Loucy (cell line): ENCODE data around the gene DISP1.

Source experiments
- H2AFZ ChIP-seq: fragments of 200-600 bp; sonication (generic); 2 replicates; pipeline ENCODE4 v1.6.0; 2016; ENCODE audit warnings: antibody characterized with exemption, mild to moderate bottlenecking, low read length, moderate library complexity
- H3F3A ChIP-seq: fragments of 200-600 bp; 2 replicates; pipeline ENCODE4 v1.6.0; 2016; ENCODE audit warnings: antibody characterized with exemption, low read depth, mild to moderate bottlenecking
- H3K27me3 ChIP-seq: fragments of 200-600 bp; sonication (generic); 2 replicates; pipeline ENCODE4 v1.6.1; 2014; ENCODE audit warnings: low read length, mild to moderate bottlenecking; ENCODE audit not compliant: insufficient read depth, poor library complexity, severe bottlenecking
- H3K36me3 ChIP-seq: fragments of 200-600 bp; sonication (generic); 2 replicates; pipeline ENCODE4 v1.6.1; 2016; ENCODE audit warnings: low read length; ENCODE audit not compliant: insufficient read depth
- H3K4me1 ChIP-seq: fragments of 200-600 bp; sonication (generic); 2 replicates; pipeline ENCODE4 v1.5.1; 2014; ENCODE audit warnings: low read length, mild to moderate bottlenecking; ENCODE audit not compliant: insufficient read depth, poor library complexity, severe bottlenecking
- H3K4me2 ChIP-seq: fragments of 200-600 bp; sonication (generic); 2 replicates; pipeline ENCODE4 v1.6.0; 2014; ENCODE audit warnings: antibody characterized with exemption, low read length, low read depth, mild to moderate bottlenecking; ENCODE audit not compliant: poor library complexity, severe bottlenecking
- H3K4me3 ChIP-seq: fragments of 200-600 bp; sonication (generic); 2 replicates; pipeline ENCODE4 v1.5.1; 2014; ENCODE audit warnings: low read length, mild to moderate bottlenecking, mixed read lengths; ENCODE audit not compliant: poor library complexity, severe bottlenecking
- H3K79me2 ChIP-seq: fragments of 200-600 bp; sonication (generic); 2 replicates; pipeline ENCODE4 v1.6.1; 2014; ENCODE audit warnings: low read length; ENCODE audit not compliant: insufficient read depth
- H3K9ac ChIP-seq: fragments of 200-600 bp; sonication (generic); 2 replicates; pipeline ENCODE4 v1.6.0; 2014; ENCODE audit warnings: mild to moderate bottlenecking, low read depth, low read length, moderate library complexity; ENCODE audit not compliant: poor library complexity, severe bottlenecking
- H3K9me2 ChIP-seq: fragments of 200-600 bp; sonication (generic); replicated peaks from 2 replicates; pipeline ENCODE4 v1.6.1; 2016; ENCODE audit warnings: low read depth, low read length, mixed read lengths
- H3K9me3 ChIP-seq: fragments of 200-600 bp; sonication (generic); 2 replicates; pipeline ENCODE4 v1.6.1; 2014; ENCODE audit warnings: mild to moderate bottlenecking, antibody characterized with exemption, low read length, low read depth; ENCODE audit not compliant: insufficient read depth
- H4K20me1 ChIP-seq: fragments of 200-600 bp; sonication (generic); 2 replicates; pipeline ENCODE4 v1.6.0; 2014; ENCODE audit warnings: antibody characterized with exemption, low read length, mild to moderate bottlenecking; ENCODE audit not compliant: insufficient read depth, poor library complexity, severe bottlenecking
- EZH2phosphoT487 ChIP-seq: fragments of 200-600 bp; IDR thresholded peaks from 2 replicates; pipeline ENCODE4 v1.6.1; 2018; ENCODE audit warnings: antibody characterized with exemption, mild to moderate bottlenecking, moderate library complexity, borderline replicate concordance
- TF ChIP-seq, protein P1 (sequence below): fragments of 200-600 bp; sonication (generic); conservative IDR thresholded peaks from 2 replicates; pipeline ENCODE4 v1.5.1; 2014; ENCODE audit warnings: mild to moderate bottlenecking, antibody characterized with exemption, low read length

Gene DISP1

DNA sequence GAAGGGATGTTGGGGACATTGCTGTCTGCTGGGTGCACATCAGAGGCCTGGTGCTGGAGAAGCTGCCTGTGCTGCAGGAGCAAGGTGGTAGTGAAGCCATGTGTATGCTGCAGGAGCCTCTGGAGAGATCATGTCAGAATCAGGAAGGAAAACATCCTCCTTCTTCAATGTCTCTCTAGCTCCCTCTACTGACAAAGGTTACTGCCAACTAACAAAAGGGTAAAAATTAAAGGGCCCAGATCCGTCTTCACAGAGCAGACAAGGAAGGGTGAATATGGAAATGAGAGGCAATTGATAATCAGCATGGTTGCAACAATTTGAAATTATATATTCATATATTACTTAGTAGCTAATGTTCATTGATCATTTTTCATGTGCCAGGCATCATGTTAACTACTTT lies 45.7 kb upstream of the DISP1 start:
- Histone ChIP-seq H3K4me1 (no peaks in the 10 kb centered on the region), H3K79me2 (no peaks in the 10 kb centered on the region), H4K20me1 (no peaks in the 10 kb centered on the region), H3K9ac (no peak overlapping the region), H2AFZ (no peak overlapping the region), H3K4me3 (no peak overlapping the region), H3K9me3 (peaks cover 13% of the 10 kb centered on the region), H3K4me2 (no peak overlapping the region), H3K36me3 (no peaks in the 10 kb centered on the region), H3K27me3 (no peaks in the 10 kb centered on the region), H3F3A (no peaks in the 10 kb centered on the region), H3K9me2 (no peaks in the 10 kb centered on the region)
- no peak for TF ChIP-seq EZH2phosphoT487
- TF ChIP-seq, protein P1, sequence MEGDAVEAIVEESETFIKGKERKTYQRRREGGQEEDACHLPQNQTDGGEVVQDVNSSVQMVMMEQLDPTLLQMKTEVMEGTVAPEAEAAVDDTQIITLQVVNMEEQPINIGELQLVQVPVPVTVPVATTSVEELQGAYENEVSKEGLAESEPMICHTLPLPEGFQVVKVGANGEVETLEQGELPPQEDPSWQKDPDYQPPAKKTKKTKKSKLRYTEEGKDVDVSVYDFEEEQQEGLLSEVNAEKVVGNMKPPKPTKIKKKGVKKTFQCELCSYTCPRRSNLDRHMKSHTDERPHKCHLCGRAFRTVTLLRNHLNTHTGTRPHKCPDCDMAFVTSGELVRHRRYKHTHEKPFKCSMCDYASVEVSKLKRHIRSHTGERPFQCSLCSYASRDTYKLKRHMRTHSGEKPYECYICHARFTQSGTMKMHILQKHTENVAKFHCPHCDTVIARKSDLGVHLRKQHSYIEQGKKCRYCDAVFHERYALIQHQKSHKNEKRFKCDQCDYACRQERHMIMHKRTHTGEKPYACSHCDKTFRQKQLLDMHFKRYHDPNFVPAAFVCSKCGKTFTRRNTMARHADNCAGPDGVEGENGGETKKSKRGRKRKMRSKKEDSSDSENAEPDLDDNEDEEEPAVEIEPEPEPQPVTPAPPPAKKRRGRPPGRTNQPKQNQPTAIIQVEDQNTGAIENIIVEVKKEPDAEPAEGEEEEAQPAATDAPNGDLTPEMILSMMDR = peak; percentile 43

DNA sequence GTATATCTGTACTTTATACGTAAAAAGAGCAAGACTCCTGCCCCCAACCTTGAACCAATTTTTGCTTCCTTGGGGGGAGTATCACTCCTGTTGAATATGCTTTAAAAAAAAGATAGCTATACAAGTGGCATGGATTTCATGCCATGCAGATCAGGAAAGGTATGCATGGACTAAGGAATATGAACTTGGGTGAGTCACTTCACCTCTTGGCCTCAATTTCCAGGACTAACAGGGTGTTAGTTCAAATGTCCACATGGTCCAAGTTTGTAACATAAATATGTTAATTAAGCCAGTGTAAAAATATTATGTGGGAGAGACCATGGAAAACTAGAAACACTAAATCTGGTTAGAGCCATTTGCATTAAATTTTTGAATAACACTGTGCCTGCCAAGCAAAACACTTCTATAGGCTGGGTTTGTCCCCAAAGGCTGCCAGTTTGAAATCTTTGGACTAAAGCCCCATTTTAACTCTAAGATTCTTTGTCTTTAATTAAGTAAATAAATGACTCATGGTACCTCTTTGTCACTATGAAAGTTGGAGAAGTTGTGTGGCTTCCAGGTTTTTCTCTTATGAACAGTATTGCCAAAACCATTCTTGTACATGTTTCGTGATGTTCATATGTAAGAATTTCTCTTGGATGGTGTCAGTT lies 44.7 kb upstream of the DISP1 start:
- Histone ChIP-seq H3K4me3 (no peak overlapping the region), H3K9ac (no peak overlapping the region), H2AFZ (no peak overlapping the region), H3K27me3 (no peaks in the 10 kb centered on the region), H3K9me2 (no peaks in the 10 kb centered on the region), H4K20me1 (no peaks in the 10 kb centered on the region), H3K9me3 (peaks cover 13% of the 10 kb centered on the region), H3F3A (no peaks in the 10 kb centered on the region), H3K36me3 (no peaks in the 10 kb centered on the region), H3K4me1 (no peaks in the 10 kb centered on the region), H3K4me2 (no peak overlapping the region), H3K79me2 (no peaks in the 10 kb centered on the region)
- TF ChIP-seq, protein P1 = no peak
- no peak for TF ChIP-seq EZH2phosphoT487

DNA sequence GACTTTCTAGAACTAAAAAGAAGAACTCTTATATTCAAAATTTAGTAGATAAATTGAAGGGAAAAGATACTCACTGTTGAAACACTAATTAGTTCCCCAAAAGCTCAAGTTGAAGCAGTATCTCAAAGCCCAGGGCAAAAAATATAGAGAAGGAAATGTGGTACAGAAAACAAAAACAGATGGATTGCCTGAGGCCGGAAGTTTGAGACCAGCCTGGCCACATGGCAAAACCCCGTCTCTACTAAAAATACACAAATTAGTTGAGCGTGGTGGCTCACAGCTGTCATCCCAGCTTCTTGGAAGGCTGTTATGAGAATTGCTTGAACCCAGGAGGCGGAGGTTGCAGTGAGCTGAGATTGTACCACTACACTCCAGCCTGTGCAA lies 41.9 kb upstream of the DISP1 start:
- H3K9me2 ChIP-seq = no peaks in the 10 kb centered on the region
- no peaks in the 10 kb centered on the region for H3K4me1 ChIP-seq
- H3K27me3 ChIP-seq = no peaks in the 10 kb centered on the region
- peak overlapping the region; percentile 57 for H3K4me3 ChIP-seq
- H3K36me3 ChIP-seq = no peaks in the 10 kb centered on the region
- H3K79me2 ChIP-seq = no peaks in the 10 kb centered on the region
- peaks cover 13% of the 10 kb centered on the region for H3K9me3 ChIP-seq
- peak overlapping the region; percentile 60 for H3K4me2 ChIP-seq
- H3F3A ChIP-seq = no peaks in the 10 kb centered on the region
- peak overlapping the region; percentile 34 for H3K9ac ChIP-seq
- TF ChIP-seq, protein P1 = no peak
- no peak for TF ChIP-seq EZH2phosphoT487
- H2AFZ ChIP-seq = peak overlapping the region; percentile 51
- H4K20me1 ChIP-seq = no peaks in the 10 kb centered on the region
